Measurements from ENCODE around the gene CBR1. TPM values are rescaled to one million over a fixed set of nuclear protein-coding genes. Genes with fewer than 3 reads are reported as not detected.

CBR1 gene
- total and polyA plus RNA-seq, 9 of the 15 experiments (the other 6 are each of a cell fraction or from before 2014, with no cell fraction given): 2.5 to 33.8 (median 15.1) TPM

GRCh38 chr21:36044056-36044455 is 25.8 kb upstream of the CBR1 start (continued):
- TF ChIP-seq ZBTB40 (IDR thresholded peaks at IDR 0.05) (no peak), ZBTB40 (CRISPR knock-in tag; IDR thresholded peaks at IDR 0.05) (no peak), U2AF1 (optimal IDR thresholded peaks at IDR 0.05; ENCODE audit: low read depth, low read length) (no peak), ZNF324 (CRISPR knock-in tag; IDR thresholded peaks at IDR 0.05) (no peak), ZNF224 (CRISPR knock-in tag; IDR thresholded peaks at IDR 0.05) (no peak), CREB3 (tag; conservative IDR thresholded peaks at IDR 0.05; ENCODE audit: low read depth) (no peak), DEAF1 (CRISPR knock-in tag; IDR thresholded peaks at IDR 0.05) (no peak), TOE1 (IDR thresholded peaks at IDR 0.05; ENCODE audit: borderline replicate concordance) (no peak), TOE1 (CRISPR knock-in tag; IDR thresholded peaks at IDR 0.05; ENCODE audit: borderline replicate concordance, low read depth) (no peak), POLR2AphosphoS2 (IDR thresholded peaks at IDR 0.05; ENCODE audit: low read length) (no peak), MLX (CRISPR knock-in tag; conservative IDR thresholded peaks at IDR 0.05) (no peak), PYGO2 (tag; IDR thresholded peaks at IDR 0.05) (no peak)
- TF ChIP-seq, protein P1, sequence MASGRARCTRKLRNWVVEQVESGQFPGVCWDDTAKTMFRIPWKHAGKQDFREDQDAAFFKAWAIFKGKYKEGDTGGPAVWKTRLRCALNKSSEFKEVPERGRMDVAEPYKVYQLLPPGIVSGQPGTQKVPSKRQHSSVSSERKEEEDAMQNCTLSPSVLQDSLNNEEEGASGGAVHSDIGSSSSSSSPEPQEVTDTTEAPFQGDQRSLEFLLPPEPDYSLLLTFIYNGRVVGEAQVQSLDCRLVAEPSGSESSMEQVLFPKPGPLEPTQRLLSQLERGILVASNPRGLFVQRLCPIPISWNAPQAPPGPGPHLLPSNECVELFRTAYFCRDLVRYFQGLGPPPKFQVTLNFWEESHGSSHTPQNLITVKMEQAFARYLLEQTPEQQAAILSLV (tag; IDR thresholded peaks at IDR 0.05): no peak

All from K562 (cell line).